CD4-positive, alpha-beta T cell treated with Interleukin-2 at 100 ng/mL for 4 hours (primary cell): ENCODE measurements around the gene CCND1.

Experiments used
- DNase-seq: peaks from one replicate; pipeline ENCODE4 v3.0.0-alpha.2; 2020; ENCODE audit warnings: low spot score

CCND1 gene

DNA sequence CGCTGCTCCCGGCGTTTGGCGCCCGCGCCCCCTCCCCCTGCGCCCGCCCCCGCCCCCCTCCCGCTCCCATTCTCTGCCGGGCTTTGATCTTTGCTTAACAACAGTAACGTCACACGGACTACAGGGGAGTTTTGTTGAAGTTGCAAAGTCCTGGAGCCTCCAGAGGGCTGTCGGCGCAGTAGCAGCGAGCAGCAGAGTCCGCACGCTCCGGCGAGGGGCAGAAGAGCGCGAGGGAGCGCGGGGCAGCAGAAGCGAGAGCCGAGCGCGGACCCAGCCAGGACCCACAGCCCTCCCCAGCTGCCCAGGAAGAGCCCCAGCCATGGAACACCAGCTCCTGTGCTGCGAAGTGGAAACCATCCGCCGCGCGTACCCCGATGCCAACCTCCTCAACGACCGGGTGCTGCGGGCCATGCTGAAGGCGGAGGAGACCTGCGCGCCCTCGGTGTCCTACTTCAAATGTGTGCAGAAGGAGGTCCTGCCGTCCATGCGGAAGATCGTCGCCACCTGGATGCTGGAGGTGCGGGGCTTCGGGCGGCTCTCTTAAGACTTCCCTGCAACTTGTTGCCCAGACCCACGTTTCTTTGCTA lies at the start of gene CCND1:
Gene CCND1 (plus strand): TSS at position 162 of the 587 bp plus-strand sequence. CDS start 158 bp downstream, at position 320.
- peak; percentile 26 for DNase-seq

DNA sequence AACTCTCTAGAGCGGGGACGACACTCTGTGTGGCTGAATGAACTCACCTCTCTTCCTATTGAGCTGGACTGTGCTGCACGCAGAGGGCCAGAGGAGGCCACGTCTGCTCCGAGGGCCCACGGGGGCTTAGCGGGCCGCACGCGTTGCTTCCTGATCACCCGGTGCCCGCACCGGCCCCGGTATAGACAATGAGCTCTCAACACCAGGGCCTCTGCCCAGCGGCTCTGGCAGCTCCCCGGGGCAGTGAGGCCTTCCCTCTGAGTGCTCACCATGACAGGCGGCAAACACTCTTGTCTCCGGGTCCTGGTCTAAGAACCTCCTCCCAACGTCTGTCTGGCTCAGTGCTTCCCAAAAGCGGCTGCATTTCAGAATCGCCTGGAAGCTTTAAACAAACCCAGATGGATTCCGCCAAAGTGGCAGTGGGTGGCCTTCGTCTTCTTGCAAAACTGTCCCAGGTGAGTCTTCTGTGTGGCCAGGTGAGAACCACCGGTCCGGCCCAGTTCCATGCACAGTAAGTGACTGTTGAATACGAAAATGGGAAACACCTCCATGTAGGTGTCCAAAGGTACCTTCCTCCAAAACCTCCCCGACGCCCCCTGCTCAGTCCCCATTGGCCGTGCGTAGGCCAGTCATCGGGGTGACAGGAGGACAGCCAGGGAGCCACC lies 47.8 kb upstream of the CCND1 start:
- DNase-seq: no peak

DNA sequence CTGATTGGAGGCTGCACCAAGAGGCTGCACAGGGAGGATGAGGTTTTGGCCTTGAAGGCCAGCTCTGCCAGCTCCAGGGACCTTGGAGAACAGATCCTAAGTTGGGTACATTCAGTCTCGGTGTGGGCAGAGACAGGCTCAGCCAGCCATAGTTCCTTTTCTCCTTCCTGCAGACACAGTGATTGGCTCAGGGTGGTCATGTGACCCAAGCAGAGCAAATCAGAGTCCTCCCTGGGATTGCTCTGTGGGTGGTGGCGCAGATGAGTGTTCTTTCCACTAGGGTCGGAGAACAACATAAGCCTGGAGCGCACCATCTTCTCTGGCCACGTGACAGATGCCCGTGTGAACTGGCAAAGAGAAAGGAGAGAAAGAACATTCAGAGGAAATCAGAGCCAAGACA lies 47.1 kb upstream of the CCND1 start:
- no peak for DNase-seq

DNA sequence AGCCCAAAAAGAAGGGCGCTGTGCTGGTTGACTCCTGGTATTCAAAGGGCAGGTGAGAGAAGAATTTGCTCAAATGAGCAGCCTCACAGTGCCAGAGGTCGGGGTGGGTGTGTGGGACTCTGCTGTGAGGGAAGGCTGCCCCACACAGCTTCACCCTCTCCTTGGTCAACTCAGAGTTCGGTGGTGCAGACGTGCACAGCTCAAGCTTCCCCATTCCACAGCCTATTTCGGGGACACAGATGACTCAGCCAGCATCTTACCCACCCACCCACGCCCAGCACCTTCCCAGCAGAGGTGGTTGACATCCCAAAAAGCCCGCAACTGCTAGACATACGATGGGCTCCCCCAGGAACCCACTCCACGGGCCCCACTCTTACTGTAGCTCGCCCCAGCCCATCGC lies 46.5 kb upstream of the CCND1 start:
- DNase-seq: no peak

DNA sequence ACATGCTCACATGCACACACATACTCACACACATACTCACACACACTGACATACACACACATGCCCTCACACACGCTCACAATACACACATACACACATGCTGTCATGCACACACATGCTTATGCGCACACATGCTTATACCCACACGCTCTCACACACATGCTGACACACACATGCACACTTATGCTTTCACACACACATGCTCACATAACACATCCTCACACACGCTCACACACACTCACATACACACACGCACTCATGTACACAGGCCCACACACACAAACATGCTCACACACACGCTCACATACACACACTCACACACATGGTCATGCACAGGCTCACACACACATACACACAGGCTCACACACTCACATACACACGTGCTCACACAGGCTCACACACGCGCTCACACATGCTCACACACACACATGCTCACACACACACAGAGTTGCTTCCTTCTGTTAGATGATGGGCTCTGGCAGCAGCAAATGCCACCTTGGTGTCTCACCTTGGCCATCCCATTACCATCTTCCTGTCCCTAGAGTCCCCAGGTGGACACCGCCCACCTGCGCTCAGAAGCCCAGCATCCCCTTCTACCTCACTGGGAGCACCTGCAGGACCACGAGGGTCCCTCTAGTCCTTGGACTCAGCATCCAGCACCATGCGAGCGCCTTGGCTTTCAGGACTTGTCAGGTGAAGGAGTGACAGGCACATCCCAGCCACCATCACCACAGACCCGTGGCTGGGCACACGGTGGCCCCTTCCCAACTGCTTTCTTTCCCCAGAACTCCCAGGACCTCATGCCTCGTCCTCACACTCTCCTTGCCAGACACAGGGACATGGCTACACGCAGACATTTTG lies 44.9 kb upstream of the CCND1 start:
- DNase-seq: no peak

DNA sequence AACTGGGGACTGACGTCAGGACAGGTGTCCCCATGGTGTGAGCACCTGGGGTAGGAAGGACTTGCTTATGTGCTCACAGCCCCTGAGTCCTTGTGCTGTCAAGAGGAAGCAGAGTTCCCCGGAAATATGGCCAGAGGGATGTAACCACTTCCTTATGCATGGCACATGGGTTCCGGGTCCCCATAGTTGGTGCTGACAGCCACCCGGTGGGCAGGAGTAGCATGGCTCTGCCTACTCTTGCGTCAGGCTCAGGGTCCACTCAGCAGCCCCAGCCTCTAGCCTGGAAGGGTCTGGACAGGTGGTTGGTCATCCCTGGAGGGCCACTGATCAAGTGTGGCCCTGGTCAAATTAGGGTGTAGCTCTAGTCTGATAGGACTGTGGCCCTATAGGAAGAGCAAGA lies 42.8 kb upstream of the CCND1 start:
- no peak for DNase-seq

DNA sequence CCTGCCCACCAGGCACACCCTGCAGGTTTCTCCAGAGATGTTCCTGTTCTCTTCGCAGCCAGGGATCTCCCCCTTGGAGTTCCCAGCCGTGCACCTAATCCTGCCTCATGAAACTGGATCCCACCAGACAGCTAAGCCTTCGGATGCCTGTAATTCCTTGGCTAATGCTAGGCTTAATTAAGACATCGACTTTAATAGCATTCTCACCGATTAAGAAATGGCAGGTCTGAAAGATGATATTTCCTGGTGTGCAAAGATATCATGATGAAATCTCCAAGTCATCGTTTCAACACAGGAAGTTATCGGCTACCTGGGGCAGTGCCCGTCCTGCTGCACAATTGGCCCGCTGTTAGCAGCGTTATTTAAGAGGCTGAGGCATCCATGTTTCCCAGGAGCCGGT lies 41.5 kb upstream of the CCND1 start:
- no peak for DNase-seq

DNA sequence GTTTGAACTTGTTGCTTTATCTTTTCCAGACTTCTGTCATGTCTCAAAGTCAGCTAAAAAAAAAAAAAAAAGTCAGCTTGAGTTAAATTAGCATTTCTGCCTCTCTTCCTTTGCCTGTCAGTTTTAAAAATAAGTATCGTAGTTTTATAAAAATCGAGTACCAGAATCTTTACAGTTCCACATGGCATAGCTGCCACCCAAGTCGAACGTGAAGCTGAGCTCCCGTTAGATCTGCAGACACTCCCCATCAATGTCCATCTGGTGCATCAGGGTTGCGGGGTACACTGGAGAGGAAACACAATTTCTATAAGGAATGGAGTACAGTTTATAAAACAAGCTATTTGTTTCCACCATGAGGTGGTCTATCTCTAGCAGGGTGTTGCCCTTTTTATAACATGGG lies 41.0 kb upstream of the CCND1 start:
- no peak for DNase-seq

DNA sequence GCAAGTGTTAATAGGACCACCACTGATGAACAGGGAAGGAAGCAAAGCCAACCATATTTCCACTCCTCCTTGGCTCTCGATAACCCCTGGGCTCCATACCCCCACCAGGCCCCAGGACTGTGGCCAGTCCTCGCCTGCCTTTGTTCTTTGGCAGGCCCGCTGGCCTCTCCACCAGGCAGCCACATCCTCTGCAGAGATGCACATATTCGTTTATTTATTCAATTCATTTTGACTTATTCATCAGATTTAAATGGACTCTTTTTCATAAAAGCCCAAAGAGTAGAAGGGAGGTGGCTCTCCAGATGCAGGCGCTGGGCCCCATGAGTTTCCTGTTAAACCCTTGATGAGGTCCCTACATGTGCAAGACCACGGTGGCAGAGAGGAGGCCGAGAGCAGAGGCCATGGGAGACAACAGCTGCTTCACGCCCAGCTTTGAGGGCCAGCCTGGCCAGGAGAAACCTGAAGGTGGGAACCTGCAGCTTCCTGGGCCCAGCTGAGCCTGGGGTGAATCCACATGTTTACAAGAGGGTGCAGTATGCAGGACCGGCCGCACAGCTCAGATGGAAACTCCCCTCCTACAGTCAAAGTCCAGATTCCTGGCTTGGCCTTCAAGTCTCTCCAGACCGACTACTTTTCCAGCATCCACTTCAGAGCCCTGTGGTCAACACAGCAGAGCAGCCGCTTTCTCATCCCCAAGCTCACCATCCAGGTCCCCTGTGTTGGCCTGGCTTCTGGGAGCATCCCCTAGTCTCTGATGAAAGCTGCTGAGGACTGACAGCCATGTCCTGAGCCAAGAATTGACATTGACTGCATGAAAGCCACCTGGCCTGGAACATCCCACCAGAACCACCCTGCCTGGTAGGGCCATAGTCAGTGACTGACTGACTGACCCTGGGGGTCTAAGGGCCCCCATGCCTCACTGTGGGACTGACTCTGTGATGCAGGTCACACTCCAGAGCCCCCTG lies 39.7 kb upstream of the CCND1 start:
- no peak for DNase-seq

DNA sequence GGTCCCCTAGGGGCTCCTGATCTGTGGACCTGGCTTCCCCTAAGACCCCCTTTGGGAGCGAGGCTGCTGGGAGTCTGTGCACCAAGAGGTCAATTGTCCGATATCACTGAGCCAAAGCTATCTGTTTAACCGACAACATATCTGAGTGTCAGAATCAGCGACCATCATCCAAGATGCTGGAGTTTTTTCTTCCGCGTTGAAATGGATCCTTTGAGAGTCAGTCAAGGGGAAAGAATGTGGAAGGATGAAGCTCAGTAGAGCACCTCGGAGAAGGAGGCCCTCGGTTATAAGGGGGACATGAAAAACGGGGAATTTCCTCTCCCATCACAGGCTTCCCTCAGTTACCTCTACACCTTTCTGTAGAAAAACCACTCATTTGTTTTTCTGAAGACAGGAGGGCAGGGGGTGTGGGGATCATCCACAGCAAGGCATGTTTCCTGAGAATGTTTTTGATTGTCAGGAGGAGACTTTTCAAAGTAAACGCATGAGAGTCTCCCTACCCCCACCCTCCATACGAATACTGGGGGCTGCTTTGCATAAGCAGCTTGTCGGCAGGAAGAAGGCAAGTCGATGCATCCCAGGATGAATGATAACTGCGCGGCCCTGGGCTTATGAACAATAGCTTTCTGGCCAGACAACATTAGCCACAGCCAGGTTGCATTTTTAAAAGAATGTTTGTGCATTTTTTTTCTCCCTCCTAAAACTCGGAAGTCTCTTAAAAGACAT lies 37.7 kb upstream of the CCND1 start:
- DNase-seq: no peak

DNA sequence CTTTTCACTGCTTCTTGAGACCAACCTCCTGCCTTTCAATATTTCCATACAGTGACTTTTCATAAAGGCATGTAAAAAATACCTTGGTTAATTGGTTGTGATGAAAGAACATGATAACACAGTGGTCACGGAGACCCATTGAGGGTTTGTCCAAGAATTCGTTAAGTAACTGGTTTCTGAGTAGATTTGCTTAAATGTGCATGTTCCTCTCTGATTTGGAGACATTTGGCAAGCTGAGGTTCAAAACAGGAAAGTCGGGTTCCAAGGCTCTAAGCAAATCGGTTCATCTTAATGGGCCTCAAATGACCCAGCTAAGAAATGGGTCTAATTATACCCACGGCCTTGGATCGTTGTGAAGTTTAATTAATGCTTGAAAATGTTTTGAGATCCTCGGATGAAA lies 36.9 kb upstream of the CCND1 start:
- DNase-seq: no peak

DNA sequence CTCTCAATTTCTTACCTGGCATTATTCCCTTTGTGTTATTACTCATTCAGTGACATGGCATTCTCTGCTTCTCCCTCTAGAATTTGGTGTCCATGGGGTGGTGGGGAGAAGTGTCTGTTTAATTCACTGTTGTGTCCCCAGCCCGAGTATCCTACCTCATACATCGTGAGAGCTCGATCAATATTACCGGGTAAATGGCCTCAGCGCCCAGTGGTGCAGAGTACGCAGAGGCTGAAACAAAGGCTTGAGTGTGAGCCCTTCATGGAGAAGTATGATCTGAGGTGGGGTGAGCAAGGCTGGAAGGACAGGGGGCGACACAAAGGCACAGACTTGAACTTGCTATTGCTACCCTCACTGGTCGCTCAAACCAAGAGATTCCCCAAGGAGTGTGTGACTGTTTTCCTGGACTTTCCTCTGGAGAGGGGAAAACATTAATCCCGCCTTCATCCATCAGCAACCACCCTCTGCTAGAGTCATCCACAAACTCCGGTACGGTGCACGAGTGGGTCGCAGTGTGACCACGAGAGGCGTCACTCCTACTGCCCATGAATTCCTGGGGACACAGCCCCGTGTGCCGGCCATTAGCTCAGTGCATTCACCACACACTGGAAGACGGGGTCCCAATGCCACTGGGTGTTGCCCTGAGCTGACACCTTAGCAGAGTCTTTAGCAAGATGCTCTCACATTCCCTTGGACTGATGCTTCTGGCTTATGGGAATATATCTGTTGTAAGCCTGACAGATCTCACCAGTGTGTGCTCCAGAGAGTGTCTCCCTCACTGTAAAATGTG lies 35.0 kb upstream of the CCND1 start:
- DNase-seq: no peak

DNA sequence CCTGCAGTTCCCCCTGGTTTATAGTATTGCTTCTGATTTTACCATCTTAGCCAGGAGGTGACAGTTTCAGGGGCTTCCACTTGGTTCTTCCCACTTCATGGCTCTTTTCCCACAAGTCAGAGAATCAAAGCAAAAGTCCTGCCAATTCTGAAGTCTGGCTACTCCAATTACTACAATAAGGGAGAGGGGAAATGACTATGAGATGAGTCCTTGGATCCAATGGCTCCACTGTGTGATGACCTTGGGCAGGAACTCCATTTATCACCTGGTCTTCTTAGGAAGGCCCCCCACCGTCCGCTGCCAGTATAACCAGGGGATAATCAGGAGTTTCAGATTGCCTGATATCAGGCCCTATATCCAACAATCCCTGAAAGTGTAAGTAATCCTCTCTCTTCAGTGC lies 31.6 kb upstream of the CCND1 start:
- no peak for DNase-seq

DNA sequence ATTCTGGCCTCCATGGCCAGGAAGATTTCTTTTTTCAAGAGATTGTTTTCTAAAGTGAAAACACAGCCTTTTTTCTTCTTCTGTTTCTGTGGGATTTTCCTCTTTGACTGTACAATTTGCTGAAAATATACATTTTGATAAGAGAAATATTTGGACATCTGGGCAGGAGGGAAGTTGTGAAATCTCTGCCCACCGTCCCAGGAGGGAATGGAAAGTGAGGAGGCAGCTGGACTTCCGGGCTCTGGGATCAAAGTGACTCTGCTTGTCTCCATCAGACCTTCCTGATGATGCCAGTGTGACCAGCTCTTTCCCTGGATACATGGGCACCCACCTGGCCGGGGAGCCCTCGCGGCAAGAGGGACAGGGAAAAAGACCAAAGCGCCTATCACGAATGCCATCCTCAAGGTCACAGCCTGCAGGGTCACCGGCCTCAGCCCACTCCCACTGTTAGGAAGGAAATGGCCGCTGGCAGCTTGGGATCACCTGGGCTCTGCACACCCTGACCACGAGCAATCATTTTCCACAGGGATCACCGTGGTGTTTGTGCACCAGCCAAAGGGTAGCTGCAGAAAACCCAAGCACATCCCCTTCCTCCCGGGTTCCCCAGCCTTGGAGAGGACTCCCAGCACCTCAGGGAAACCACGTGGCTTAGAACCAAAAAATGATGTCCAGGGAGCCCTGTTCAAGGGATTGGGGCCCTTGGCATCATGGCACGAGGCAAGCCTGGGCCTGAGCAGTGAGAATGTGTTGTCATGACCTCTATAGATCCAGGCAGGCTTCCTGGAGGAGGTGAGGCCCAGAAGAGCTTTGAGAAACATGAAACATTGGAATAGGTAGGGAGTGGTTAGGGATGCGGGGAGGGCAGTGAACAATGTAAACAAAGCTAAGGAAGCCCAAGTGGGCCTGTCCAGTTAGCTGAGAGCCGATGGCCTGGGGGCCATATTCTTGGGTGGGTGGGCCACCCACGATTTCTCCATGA lies 29.1 kb upstream of the CCND1 start:
- DNase-seq: no peak

DNA sequence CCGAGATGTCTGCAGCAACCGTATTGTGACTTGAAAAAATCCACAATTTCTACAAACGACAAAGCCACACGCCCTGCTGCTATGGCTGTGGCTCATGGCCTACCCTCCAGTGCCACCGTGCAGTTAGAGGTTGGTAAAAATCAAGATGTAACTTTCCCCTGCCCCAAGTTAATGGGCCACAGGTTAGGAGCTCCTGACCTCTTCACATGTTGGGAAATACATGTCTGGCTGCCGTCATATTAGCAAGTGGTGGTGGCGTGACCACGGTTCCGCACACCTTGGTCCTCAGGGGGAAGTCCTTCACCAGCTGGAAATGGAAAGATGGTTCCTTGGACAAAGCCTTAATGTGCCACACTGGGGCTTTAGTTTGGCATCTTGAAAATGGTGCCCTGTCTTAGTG lies 27.4 kb upstream of the CCND1 start:
- DNase-seq: no peak

DNA sequence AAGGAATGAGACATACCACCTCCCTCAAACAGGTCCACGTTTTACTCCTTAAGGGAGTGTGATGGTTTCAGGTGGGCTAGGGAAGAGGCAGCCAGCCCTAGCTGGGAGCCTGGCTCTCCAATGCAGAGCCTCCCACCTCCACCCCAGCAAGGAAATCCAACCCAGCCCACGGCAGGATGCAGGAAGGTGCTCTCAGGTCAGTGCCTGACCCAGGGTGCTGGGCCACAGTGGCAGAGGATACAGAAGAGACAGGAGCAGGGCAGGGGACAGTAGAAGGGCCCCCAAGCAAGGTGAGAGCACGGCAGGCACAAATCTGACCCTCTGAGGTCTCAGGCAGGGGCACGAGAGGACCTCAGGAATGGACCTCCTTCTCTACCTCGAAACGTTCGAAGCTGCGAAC lies 26.9 kb upstream of the CCND1 start:
- DNase-seq: no peak

DNA sequence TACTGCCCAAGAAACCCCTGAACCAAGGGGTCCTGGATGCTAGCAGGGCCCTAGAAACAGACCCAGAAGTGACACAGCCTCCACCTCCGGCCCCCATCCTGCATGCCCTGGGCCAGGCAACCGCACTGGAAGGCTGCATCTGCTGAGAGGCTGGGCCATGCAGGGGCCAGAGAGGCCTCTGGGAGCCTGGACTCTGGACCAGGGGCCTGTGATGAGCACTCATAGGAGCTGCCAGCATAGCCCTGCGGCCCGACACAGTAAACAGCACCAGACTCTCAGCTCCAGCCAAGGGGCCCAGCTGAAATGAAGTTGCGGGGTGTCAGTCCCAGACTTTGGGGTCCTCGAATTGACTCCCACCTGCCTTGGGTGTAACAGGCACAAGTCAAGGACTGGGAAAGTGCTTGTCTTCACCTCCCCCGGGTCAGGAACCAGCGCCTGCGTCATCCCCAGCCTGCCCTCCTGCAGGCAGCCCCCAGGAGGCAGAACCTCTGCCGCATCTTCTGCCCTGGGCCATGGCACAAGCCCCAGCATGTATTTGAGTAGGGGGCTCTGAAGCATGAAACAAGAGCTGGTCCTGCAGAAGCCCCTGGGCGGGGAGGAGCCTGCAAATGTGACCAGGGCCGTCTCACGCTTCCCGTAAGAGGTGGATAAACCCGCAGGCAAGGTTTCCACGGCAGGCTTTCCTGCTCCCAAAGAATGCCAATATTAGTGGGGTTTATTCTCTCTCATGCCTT lies 25.2 kb upstream of the CCND1 start:
- DNase-seq: no peak

DNA sequence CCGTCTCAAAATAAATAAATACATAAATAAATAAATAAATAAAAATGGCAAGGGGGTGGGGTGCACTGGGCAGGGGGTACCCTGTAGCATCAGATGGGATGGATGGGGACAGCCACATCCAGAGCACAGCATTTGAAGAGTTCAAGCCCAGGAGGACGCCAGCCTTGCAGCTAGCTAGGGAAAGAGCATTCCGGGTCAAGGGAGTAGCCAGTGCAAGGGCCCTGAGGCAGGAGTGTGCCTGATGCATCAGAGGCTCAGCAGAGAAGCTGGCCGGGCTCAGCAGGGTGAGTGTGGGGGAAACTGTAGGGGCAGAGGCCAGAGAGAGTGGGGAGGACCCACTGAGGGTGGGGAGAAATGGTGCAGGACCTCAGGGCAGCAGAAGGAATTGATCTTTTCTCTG lies 23.7 kb upstream of the CCND1 start:
- DNase-seq: no peak

DNA sequence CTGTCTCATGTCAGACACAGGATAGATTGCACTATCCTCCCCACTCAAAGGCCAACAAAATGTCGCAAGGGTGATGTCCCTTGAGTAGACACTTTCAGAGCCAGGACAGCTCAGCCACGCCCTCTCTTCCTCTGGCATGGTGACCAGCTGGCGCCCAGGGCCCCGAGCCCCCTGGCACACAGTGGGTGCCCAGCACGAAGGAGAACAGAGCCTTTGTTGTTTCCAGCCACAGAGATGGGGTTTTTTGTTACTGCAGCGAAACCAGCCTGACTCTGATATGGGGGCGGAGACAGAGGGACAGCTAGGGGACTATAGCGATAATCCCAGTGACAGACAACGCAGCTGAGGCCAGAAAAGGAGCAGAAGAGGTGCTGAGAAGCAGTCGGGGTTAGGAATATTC lies 23.3 kb upstream of the CCND1 start:
- DNase-seq: no peak
